GM21786 (cell line): ENCODE data around the gene BBS4.

Experiments
- ATAC-seq: cut with Tn5 transposase; IDR thresholded peaks from one replicate; pipeline ENCODE4 v1.9.1; 2021; ENCODE audit not compliant: unreplicated experiment

BBS4 gene

GRCh38 chr15:72787526-72787925 lies 101.5 kb downstream of the BBS4 start:
- ATAC-seq: no peak
